HFF-Myc (cell line): Measurements from ENCODE around the gene OR14K1.
"Not testable (repeated sequence)": the region's sequence is repeated elsewhere in the genome, so short reads cannot be mapped to it uniquely, and the experiment has no call there.

ENCODE experiments used
- DNase-seq: peaks from one replicate; pipeline ENCODE4 v3.0.0-alpha.2; 2011; ENCODE audit warnings: low read depth; ENCODE audit errors: extremely low read depth
- H3K4me3 ChIP-seq: replicated peaks from 2 replicates; pipeline ENCODE4 v1.5.1; 2011; ENCODE audit warnings: low read depth, mild to moderate bottlenecking, control low read depth, low read length
- CTCF ChIP-seq: IDR thresholded peaks from 2 replicates; pipeline ENCODE4 v1.5.1; 2012; ENCODE audit warnings: mild to moderate bottlenecking, low read depth, low read length, control low read depth; ENCODE audit errors: missing control alignments

Gene OR14K1

GRCh38 chr1:247741756-247742155 lies 3.3 kb downstream of the OR14K1 start:
- no peak for DNase-seq
- no peak overlapping the region for H3K4me3 ChIP-seq
- TF ChIP-seq CTCF: no peak

- not testable (repeated sequence) for DNase-seq, H3K4me3 ChIP-seq
These were observed 3.9 kb downstream of the OR14K1 start for GRCh38 chr1:247742215-247742760.

- no peak for TF ChIP-seq CTCF
- H3K4me3 ChIP-seq: no peak overlapping the region
- DNase-seq: no peak
These were observed 8.0 kb downstream of the OR14K1 start for GRCh38 chr1:247746391-247746935.

GRCh38 chr1:247747616-247748015 lies 9.2 kb downstream of the OR14K1 start:
- no peak for TF ChIP-seq CTCF
- H3K4me3 ChIP-seq: no peak overlapping the region
- DNase-seq: no peak

GRCh38 chr1:247748041-247748440 lies 9.6 kb downstream of the OR14K1 start, which contains the start of gene OR14A2:
Gene OR14A2, minus strand, starts transcription at chr1:247748141.
- no peak for TF ChIP-seq CTCF
- no peak for DNase-seq
- no peak within 1 kb of the TSS for H3K4me3 ChIP-seq

GRCh38 chr1:247749870-247750269 lies 11.5 kb downstream of the OR14K1 start:
- DNase-seq: no peak
- no peak for TF ChIP-seq CTCF
- H3K4me3 ChIP-seq: no peak overlapping the region

- not testable (repeated sequence) for DNase-seq, H3K4me3 ChIP-seq
These were observed 15.9 kb downstream of the OR14K1 start for GRCh38 chr1:247754311-247754710.

GRCh38 chr1:247760456-247760855 lies 22.0 kb downstream of the OR14K1 start, which contains the start of gene OR1C1:
Gene OR1C1, minus strand, starts transcription at chr1:247760556. Its CDS starts 2,150 bp downstream, at chr1:247758406.
- no peak for TF ChIP-seq CTCF
- no peak for DNase-seq
- H3K4me3 ChIP-seq: no peak within 1 kb of the TSS
